PC-3 (cell line): Measurements from ENCODE around the gene GATA6.

Experiments used
- EZH2 ChIP-seq: fragments of 300-600 bp; sonication (generic); IDR thresholded peaks from one replicate; pipeline ENCODE4 v1.6.1; 2017; ENCODE audit warnings: antibody characterized with exemption, mild to moderate bottlenecking, low read length; ENCODE audit not compliant: unreplicated experiment
- TF ChIP-seq, protein P1 (sequence below): fragments of 300-600 bp; sonication (generic); conservative IDR thresholded peaks from 2 replicates; pipeline ENCODE4 v1.5.1; 2017; ENCODE audit warnings: antibody characterized with exemption, low read depth, mild to moderate bottlenecking, low read length

- TF ChIP-seq, protein P1, sequence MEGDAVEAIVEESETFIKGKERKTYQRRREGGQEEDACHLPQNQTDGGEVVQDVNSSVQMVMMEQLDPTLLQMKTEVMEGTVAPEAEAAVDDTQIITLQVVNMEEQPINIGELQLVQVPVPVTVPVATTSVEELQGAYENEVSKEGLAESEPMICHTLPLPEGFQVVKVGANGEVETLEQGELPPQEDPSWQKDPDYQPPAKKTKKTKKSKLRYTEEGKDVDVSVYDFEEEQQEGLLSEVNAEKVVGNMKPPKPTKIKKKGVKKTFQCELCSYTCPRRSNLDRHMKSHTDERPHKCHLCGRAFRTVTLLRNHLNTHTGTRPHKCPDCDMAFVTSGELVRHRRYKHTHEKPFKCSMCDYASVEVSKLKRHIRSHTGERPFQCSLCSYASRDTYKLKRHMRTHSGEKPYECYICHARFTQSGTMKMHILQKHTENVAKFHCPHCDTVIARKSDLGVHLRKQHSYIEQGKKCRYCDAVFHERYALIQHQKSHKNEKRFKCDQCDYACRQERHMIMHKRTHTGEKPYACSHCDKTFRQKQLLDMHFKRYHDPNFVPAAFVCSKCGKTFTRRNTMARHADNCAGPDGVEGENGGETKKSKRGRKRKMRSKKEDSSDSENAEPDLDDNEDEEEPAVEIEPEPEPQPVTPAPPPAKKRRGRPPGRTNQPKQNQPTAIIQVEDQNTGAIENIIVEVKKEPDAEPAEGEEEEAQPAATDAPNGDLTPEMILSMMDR = no peak
- no peak for TF ChIP-seq EZH2
These were observed 3.8 kb upstream of the GATA6 start for GRCh38 chr18:22165603-22166068.
